Natural killer cell (primary cell): ENCODE data around the gene EHD2. TPM values are rescaled to one million over a fixed set of nuclear protein-coding genes. Genes with fewer than 3 reads are reported as not detected.

ENCODE experiments used
- ATAC-seq, 3 donors: fragments of 150-1000 bp in 2 of 3; fragments of 200-7000 bp in 1 of 3; cut with Tn5 transposase; 1 replicate in 1 of 3; 2 replicates in 2 of 3; pipeline ENCODE4 v1.10.0; 2021; ENCODE audit warnings: mild to moderate bottlenecking in 2 of 3, moderate library complexity in 2 of 3
- DNase-seq, 2 donors: peaks; one replicate each; pipeline versions ENCODE4 v3.0.0 to v3.0.0-alpha.2; 2013 to 2021; ENCODE audit warnings: mixed read lengths in 1 of 2
- H3K27ac ChIP-seq: one replicate; pipeline ENCODE4 v1.5.1; 2013; ENCODE audit warnings: mild to moderate bottlenecking, low read length
- H3K27me3 ChIP-seq: one replicate; pipeline ENCODE4 v1.6.1; 2013; ENCODE audit warnings: low read length; ENCODE audit not compliant: control insufficient read depth, insufficient read depth
- H3K36me3 ChIP-seq: one replicate; pipeline ENCODE4 v1.6.1; 2013; ENCODE audit warnings: low read length; ENCODE audit not compliant: control insufficient read depth, insufficient read depth
- H3K4me1 ChIP-seq: one replicate; pipeline ENCODE4 v1.6.1; 2013; ENCODE audit warnings: low read length; ENCODE audit not compliant: control insufficient read depth, insufficient read depth
- H3K4me3 ChIP-seq: one replicate; pipeline ENCODE4 v1.5.1; 2013; ENCODE audit warnings: low read length
- H3K9me3 ChIP-seq: one replicate; pipeline ENCODE4 v1.6.1; 2013; ENCODE audit warnings: low read length; ENCODE audit not compliant: control insufficient read depth, insufficient read depth
- H3K27ac Mint-ChIP-seq, 2 donors: one replicate each; pipeline ENCODE4 v1.8.0; 2022; ENCODE audit warnings: mild to moderate bottlenecking in 2 of 2, mixed read lengths in 2 of 2, moderate library complexity in 1 of 2
- H3K27me3 Mint-ChIP-seq, 2 donors: one replicate each; pipeline ENCODE4 v1.8.0; 2022; ENCODE audit warnings: low read depth in 2 of 2, mixed read lengths in 2 of 2
- H3K36me3 Mint-ChIP-seq: one replicate; pipeline ENCODE4 v1.8.0; 2022; ENCODE audit warnings: mixed read lengths
- H3K4me1 Mint-ChIP-seq, 2 donors: one replicate each; pipeline ENCODE4 v1.8.0; 2022; ENCODE audit warnings: mixed read lengths in 2 of 2
- H3K4me3 Mint-ChIP-seq: one replicate; pipeline ENCODE4 v1.8.0; 2022; ENCODE audit warnings: mild to moderate bottlenecking, moderate library complexity, mixed read lengths
- H3K9me3 Mint-ChIP-seq, 2 donors: one replicate each; pipeline ENCODE4 v1.8.0; 2022; ENCODE audit warnings: mixed read lengths in 2 of 2
- CTCF ChIP-seq: fragments of 200-600 bp; IDR thresholded peaks from one replicate; pipeline ENCODE4 v1.8.0; 2022; ENCODE audit warnings: antibody characterized with exemption
- WGBS: methylation state at CpG from one replicate; pipeline ENCODE4 v1.1.7; 2013; ENCODE audit warnings: missing lambda C conversion rate; ENCODE audit not compliant: insufficient coverage; 5-methylcytosine and 5-hydroxymethylcytosine counted together
- intact Hi-C: fragments of 100-400 bp; cut with micrococcal nuclease; formaldehyde crosslinking; loops from one replicate; pipeline ENCODE4 v1.14.2; 2022
- total RNA-seq, 4 donors: library from RNA; stranded (reverse); fragments of 120-200 nt in 1 of 4; gene quantifications; one replicate each; pipeline versions ENCODE4 v1.2.3 to v1.2.4, GENCODE V29; 2013 to 2022

Gene EHD2
- total RNA-seq, 3 donors from 2014 or later (not counting 1 experiment from before 2014, with no cell fraction given) = 0.09 to 0.40 (median 0.12) TPM

- Mint-ChIP-seq H3K36me3 (no peaks in the 10 kb centered on the region), H3K4me1 (peaks cover 27 to 35% of the 10 kb centered on the region in 2 donors), H3K4me3 (no peak overlapping the region), H3K27me3 (no peaks in the 10 kb centered on the region), H3K27ac (peak overlapping the region in 1 of 2 donors; percentile 45), H3K9me3 (no peaks in the 10 kb centered on the region)
- Histone ChIP-seq H3K4me3 (no peak overlapping the region), H3K36me3 (peaks cover 17% of the 10 kb centered on the region), H3K9me3 (no peaks in the 10 kb centered on the region), H3K4me1 (no peaks in the 10 kb centered on the region), H3K27me3 (no peaks in the 10 kb centered on the region), H3K27ac (no peak overlapping the region)
- TF ChIP-seq CTCF = no peak
- intact Hi-C loops = no loop called here
- ATAC-seq = no peak
- 95% methylated on average over 5 of the region's 5 CpGs for WGBS
- DNase-seq = no peak
Measured at GRCh38 chr19:47674548-47674947, 38.7 kb upstream of the EHD2 start.

GRCh38 chr19:47675271-47675670, 38.0 kb upstream of the EHD2 start:
- Mint-ChIP-seq H3K9me3 (no peaks in the 10 kb centered on the region), H3K4me3 (no peak overlapping the region), H3K27ac (peak overlapping the region; percentile 33 to 45), H3K27me3 (no peaks in the 10 kb centered on the region), H3K4me1 (peaks cover 25 to 32% of the 10 kb centered on the region in 2 donors), H3K36me3 (no peaks in the 10 kb centered on the region)
- Histone ChIP-seq H3K4me3 (no peak overlapping the region), H3K36me3 (peaks cover 17% of the 10 kb centered on the region), H3K27ac (no peak overlapping the region), H3K9me3 (no peaks in the 10 kb centered on the region), H3K4me1 (no peaks in the 10 kb centered on the region), H3K27me3 (no peaks in the 10 kb centered on the region)
- ATAC-seq (no peak), DNase-seq (no peak)
- WGBS = 98% methylated on average over 12 of the region's 12 CpGs
- intact Hi-C loops = no loop called here
- no peak for TF ChIP-seq CTCF

- no peak for TF ChIP-seq CTCF
- Histone ChIP-seq H3K9me3 (no peaks in the 10 kb centered on the region), H3K4me3 (no peak overlapping the region), H3K27me3 (no peaks in the 10 kb centered on the region), H3K27ac (no peak overlapping the region), H3K4me1 (no peaks in the 10 kb centered on the region), H3K36me3 (peaks cover 17% of the 10 kb centered on the region)
- Mint-ChIP-seq H3K27ac (peak overlapping the region; percentile 7 to 33), H3K9me3 (no peaks in the 10 kb centered on the region), H3K36me3 (no peaks in the 10 kb centered on the region), H3K4me1 (peaks cover 19 to 26% of the 10 kb centered on the region in 2 donors), H3K4me3 (no peak overlapping the region), H3K27me3 (no peaks in the 10 kb centered on the region)
- DNase-seq = no peak
- ATAC-seq = no peak
- WGBS = 95% methylated on average over 8 of the region's 8 CpGs
- intact Hi-C loops = no loop called here
Measured at GRCh38 chr19:47675859-47676258, 37.4 kb upstream of the EHD2 start.

GRCh38 chr19:47676811-47677210, 36.4 kb upstream of the EHD2 start:
- peaks cover 13 to 16% of the 10 kb centered on the region in 2 donors for H3K4me1 Mint-ChIP-seq
- Histone ChIP-seq H3K4me1 (no peaks in the 10 kb centered on the region), H3K36me3 (peaks cover 21% of the 10 kb centered on the region), H3K27ac (no peak overlapping the region), H3K9me3 (no peaks in the 10 kb centered on the region), H3K27me3 (no peaks in the 10 kb centered on the region), H3K4me3 (no peak overlapping the region)
- H3K27me3 Mint-ChIP-seq = no peaks in the 10 kb centered on the region
- TF ChIP-seq CTCF = no peak
- H3K36me3 Mint-ChIP-seq = no peaks in the 10 kb centered on the region
- no peak for DNase-seq
- peak overlapping the region in 1 of 2 donors; percentile 7 for H3K27ac Mint-ChIP-seq
- H3K4me3 Mint-ChIP-seq = no peak overlapping the region
- no peaks in the 10 kb centered on the region for H3K9me3 Mint-ChIP-seq
- peak in 1 of 3 donors; percentile 25 for ATAC-seq
- WGBS = 87% methylated on average over 8 of the region's 8 CpGs
- intact Hi-C loops = no loop called here
